Calu3 (cell line): ENCODE data around the gene OR11G2. TPM values are rescaled to one million over a fixed set of nuclear protein-coding genes. Genes with fewer than 3 reads are reported as not detected.
"Not testable (repeated sequence)": the region's sequence is repeated elsewhere in the genome, so short reads cannot be mapped to it uniquely, and the experiment has no call there.

ENCODE experiments used
- BruUV-seq: library from RNA; stranded (reverse); fragments of 400-500 nt; replicated peaks from 2 replicates; lab custom pipeline; 2021; lab: Mats Ljungman, UMichigan
- CTCF ChIA-PET: fragments of 300-600 bp; sonication (Branson Sonifier 250); formaldehyde crosslinking; loops from one replicate; lab custom pipeline; 2022; ENCODE audit warnings: antibody characterized with exemption; lab: Charles Lee
- DNase-seq: peaks from one replicate; pipeline ENCODE4 v3.0.0; 2022
- H3K27ac Mint-ChIP-seq: one replicate; pipeline ENCODE4 v1.8.0; 2022; ENCODE audit warnings: mixed read lengths; ENCODE audit not compliant: unreplicated experiment
- H3K27me3 Mint-ChIP-seq: one replicate; pipeline ENCODE4 v1.8.0; 2022; ENCODE audit warnings: mixed read lengths; ENCODE audit not compliant: unreplicated experiment
- H3K36me3 Mint-ChIP-seq: one replicate; pipeline ENCODE4 v1.8.0; 2022; ENCODE audit warnings: mild to moderate bottlenecking, moderate library complexity, mixed read lengths; ENCODE audit not compliant: insufficient read depth, unreplicated experiment
- H3K4me1 Mint-ChIP-seq: one replicate; pipeline ENCODE4 v1.8.0; 2022; ENCODE audit warnings: mild to moderate bottlenecking, low read depth, mixed read lengths; ENCODE audit not compliant: unreplicated experiment
- H3K4me3 Mint-ChIP-seq: one replicate; pipeline ENCODE4 v1.8.0; 2022; ENCODE audit warnings: mild to moderate bottlenecking, low read depth, moderate library complexity, mixed read lengths; ENCODE audit not compliant: unreplicated experiment
- H3K9me3 Mint-ChIP-seq: one replicate; pipeline ENCODE4 v1.8.0; 2022; ENCODE audit warnings: low read depth, mixed read lengths; ENCODE audit not compliant: unreplicated experiment
- intact Hi-C: fragments of 100-400 bp; cut with micrococcal nuclease; formaldehyde crosslinking; loops from one replicate; pipeline ENCODE4 v1.10.0; 2022; ENCODE audit not compliant: unreplicated experiment
- total RNA-seq: library from RNA; stranded (reverse); gene quantifications from 2 replicates; pipeline ENCODE4 v1.2.3, GENCODE V29; 2022
- TF ChIP-seq, protein P1 (sequence below): fragments of 200-600 bp; IDR thresholded peaks from one replicate; pipeline ENCODE4 v1.8.0; 2022; ENCODE audit warnings: antibody characterized with exemption; ENCODE audit not compliant: unreplicated experiment

The OR11G2 gene
- total RNA-seq, 1 experiment from 2014 or later = not detected

DNA sequence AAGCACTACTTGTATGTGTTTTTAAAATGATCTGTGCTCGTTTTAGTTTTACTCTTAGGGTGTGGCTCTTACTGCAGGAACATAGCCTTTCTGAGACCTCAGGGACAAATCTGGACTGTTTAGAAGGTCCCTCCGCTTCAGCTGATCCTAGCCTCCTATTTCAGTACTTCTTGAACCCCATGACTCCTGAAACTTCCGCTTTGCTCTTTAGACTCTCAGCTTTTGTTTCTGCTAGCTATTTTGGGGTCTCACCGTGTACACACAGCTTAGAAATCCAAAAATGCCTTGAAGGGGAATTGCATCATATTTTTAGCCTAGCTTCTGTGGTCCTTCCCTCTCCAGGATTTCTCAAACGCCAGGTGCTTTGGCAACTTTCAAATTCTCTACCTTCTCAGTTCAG is 8.3 kb downstream of the OR11G2 start:
- no peaks in the 10 kb centered on the region for H3K27me3 Mint-ChIP-seq
- CTCF ChIA-PET = interaction anchor here (0.6 kb wide), 1 partner anchor 472 kb away, joined by 3 read pairs; no protein-coding TSS in a partner anchor

DNA sequence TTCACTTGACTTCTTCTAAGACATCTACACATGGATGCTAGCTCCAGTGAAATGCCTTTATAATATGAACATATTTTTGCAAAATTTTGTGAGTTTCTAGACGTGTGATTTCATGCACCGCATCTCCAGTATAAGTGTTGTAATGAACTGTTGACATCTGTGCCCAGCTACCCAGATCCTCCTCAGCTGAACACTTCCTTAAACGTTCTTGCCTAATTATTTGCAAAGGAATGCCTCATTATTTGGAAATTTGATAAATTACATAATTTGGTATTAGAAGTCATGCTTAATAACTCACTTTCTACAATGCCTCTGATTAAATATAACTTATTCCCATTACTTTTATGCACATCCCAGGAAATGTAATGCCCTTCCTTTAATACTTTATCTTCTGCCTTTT is 14.0 kb downstream of the OR11G2 start:
- no TSS peak for BruUV-seq
- intact Hi-C loops = no loop called here
- Mint-ChIP-seq H3K27me3 (no peaks in the 10 kb centered on the region), H3K36me3 (no peaks in the 10 kb centered on the region), H3K27ac (no peak overlapping the region), H3K4me3 (no peak overlapping the region), H3K4me1 (no peaks in the 10 kb centered on the region), H3K9me3 (peaks cover 4% of the 10 kb centered on the region)
- no peak for DNase-seq
- CTCF ChIA-PET = no interaction called here
- TF ChIP-seq, protein P1, sequence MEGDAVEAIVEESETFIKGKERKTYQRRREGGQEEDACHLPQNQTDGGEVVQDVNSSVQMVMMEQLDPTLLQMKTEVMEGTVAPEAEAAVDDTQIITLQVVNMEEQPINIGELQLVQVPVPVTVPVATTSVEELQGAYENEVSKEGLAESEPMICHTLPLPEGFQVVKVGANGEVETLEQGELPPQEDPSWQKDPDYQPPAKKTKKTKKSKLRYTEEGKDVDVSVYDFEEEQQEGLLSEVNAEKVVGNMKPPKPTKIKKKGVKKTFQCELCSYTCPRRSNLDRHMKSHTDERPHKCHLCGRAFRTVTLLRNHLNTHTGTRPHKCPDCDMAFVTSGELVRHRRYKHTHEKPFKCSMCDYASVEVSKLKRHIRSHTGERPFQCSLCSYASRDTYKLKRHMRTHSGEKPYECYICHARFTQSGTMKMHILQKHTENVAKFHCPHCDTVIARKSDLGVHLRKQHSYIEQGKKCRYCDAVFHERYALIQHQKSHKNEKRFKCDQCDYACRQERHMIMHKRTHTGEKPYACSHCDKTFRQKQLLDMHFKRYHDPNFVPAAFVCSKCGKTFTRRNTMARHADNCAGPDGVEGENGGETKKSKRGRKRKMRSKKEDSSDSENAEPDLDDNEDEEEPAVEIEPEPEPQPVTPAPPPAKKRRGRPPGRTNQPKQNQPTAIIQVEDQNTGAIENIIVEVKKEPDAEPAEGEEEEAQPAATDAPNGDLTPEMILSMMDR = no peak

More for the DNA sequence above, 8.3 kb downstream of the OR11G2 start:
- Mint-ChIP-seq H3K4me3 (no peak overlapping the region), H3K9me3 (no peaks in the 10 kb centered on the region), H3K4me1 (peaks cover 10% of the 10 kb centered on the region), H3K27ac (no peak overlapping the region), H3K36me3 (no peaks in the 10 kb centered on the region)
- TF ChIP-seq, protein P1 = no peak
- intact Hi-C loops = no loop called here
- no peak for DNase-seq
- no TSS peak for BruUV-seq

DNA sequence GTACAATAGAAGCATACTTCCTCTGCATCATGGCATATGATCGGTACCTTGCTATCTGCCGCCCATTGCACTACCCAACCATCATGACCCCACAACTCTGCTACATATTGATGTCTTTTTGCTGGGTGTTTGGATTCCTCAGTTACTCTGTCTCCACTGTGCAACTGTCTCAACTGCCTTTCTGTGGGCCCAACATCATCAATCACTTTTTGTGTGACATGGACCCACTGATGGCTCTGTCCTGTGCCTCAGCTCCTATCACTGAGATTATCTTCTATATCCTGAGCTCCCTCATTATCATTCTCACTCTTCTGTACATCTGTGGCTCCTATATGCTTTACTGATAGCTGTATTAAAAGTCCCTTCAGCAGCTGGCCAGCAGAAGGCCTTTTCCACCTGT is 18.9 kb downstream of the OR11G2 start:
- TF ChIP-seq, protein P1 = no peak
- no peaks in the 10 kb centered on the region for H3K36me3 Mint-ChIP-seq
- no peak overlapping the region for H3K4me3 Mint-ChIP-seq
- H3K27ac Mint-ChIP-seq = no peak overlapping the region
- CTCF ChIA-PET = no interaction called here
- no peaks in the 10 kb centered on the region for H3K4me1 Mint-ChIP-seq
- intact Hi-C loops = no loop called here
- H3K27me3 Mint-ChIP-seq = no peaks in the 10 kb centered on the region
- BruUV-seq = no TSS peak
- H3K9me3 Mint-ChIP-seq = peaks cover 4% of the 10 kb centered on the region
- DNase-seq = no peak

DNA sequence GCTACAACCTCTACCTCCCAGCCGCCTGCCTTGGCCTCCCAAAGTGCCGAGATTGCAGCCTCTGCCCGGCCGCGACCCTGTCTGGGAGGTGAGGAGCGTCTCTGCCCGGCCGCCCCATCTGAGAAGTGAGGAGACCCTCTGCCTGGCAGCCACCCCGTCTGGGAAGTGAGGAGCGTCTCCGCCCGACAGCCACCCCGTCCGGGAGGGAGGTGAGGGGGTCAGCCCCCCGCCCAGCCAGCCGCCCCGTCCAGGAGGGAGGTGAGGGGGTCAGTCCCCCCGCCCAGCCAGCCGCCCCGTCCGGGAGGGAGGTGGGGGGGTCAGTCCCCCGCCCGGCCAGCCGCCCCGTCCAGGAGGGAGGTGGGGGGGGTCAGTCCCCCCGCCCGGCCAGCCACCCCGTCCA is 21.7 kb downstream of the OR11G2 start:
- CTCF ChIA-PET, H3K36me3 Mint-ChIP-seq, H3K4me3 Mint-ChIP-seq, H3K27ac Mint-ChIP-seq, H3K9me3 Mint-ChIP-seq, H3K27me3 Mint-ChIP-seq, intact Hi-C loops, H3K4me1 Mint-ChIP-seq, DNase-seq, BruUV-seq: not testable (repeated sequence)

DNA sequence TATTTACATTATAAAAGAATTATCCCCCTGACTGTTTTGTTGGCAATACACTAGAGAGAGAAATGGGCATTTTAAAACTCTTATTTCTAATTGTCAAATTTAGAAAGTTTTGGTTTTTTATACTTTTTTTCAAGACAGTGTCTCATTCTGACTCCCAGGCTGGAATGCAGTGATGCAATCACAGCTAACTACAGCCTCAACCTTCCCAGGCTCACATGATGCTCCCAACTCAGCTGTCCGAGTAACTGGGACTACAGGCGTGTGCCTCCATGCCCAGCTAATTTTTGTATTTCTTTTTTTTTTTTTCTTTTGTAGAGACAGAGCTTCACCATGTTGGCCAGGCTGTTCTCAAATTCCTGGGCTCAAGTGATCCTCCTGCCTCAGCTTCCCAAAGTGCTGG is 24.5 kb downstream of the OR11G2 start:
- no peak overlapping the region for H3K4me3 Mint-ChIP-seq
- H3K27ac Mint-ChIP-seq = no peak overlapping the region
- TF ChIP-seq, protein P1 = no peak
- intact Hi-C loops = no loop called here
- CTCF ChIA-PET = no interaction called here
- no peaks in the 10 kb centered on the region for H3K9me3 Mint-ChIP-seq
- H3K27me3 Mint-ChIP-seq = no peaks in the 10 kb centered on the region
- no peaks in the 10 kb centered on the region for H3K4me1 Mint-ChIP-seq
- no peak for DNase-seq
- BruUV-seq = no TSS peak
- no peaks in the 10 kb centered on the region for H3K36me3 Mint-ChIP-seq
